Aorta (tissue), 5 donors: ENCODE results near the gene GP1BB. TPM values are rescaled to one million over a fixed set of nuclear protein-coding genes. Genes with fewer than 3 reads are reported as not detected.
A peak's percentile ranks its signal among the peaks of the same experiment; 100 is the strongest.

Source experiments
- ATAC-seq: fragments of 200-7000 bp; cut with Tn5 transposase; one replicate; pipeline ENCODE4 v1.9.1; 2022; ENCODE audit warnings: moderate library complexity; ENCODE audit not compliant: low FRiP score
- DNase-seq, 2 donors: peaks; one replicate each; pipeline ENCODE4 v3.0.0-alpha.2; 2020
- H3K27ac ChIP-seq, 2 donors: one replicate each; pipeline ENCODE4 v1.5.1; 2013; ENCODE audit warnings: low read length in 2 of 2, mild to moderate bottlenecking in 2 of 2, moderate library complexity in 2 of 2, control low read depth in 1 of 2, inconsistent platforms in 1 of 2, low read depth in 1 of 2
- H3K27me3 ChIP-seq, 2 donors: one replicate each; pipeline ENCODE4 v1.6.1; 2013; ENCODE audit warnings: control low read depth in 1 of 2, low read length in 1 of 2, mild to moderate bottlenecking in 1 of 2, moderate library complexity in 1 of 2; ENCODE audit not compliant: insufficient read depth in 2 of 2, control insufficient read depth in 1 of 2
- H3K36me3 ChIP-seq, 2 donors: one replicate each; pipeline ENCODE4 v1.6.1; 2013; ENCODE audit warnings: control low read depth in 1 of 2, low read length in 1 of 2, mild to moderate bottlenecking in 1 of 2; ENCODE audit not compliant: insufficient read depth in 2 of 2, control insufficient read depth in 1 of 2
- H3K4me1 ChIP-seq, 2 donors: one replicate each; pipeline ENCODE4 v1.6.1; 2013; ENCODE audit warnings: low read length in 2 of 2, control low read depth in 1 of 2, mild to moderate bottlenecking in 1 of 2, moderate library complexity in 1 of 2; ENCODE audit not compliant: insufficient read depth in 2 of 2, control insufficient read depth in 1 of 2
- H3K4me3 ChIP-seq, 2 donors: one replicate each; pipeline ENCODE4 v1.5.1; 2013; ENCODE audit warnings: low read length in 2 of 2, control low read depth in 1 of 2, mild to moderate bottlenecking in 1 of 2
- H3K9me3 ChIP-seq: one replicate; pipeline ENCODE4 v1.6.1; 2013; ENCODE audit warnings: mild to moderate bottlenecking, low read length; ENCODE audit not compliant: control insufficient read depth
- WGBS, 2 donors: extraction: QIAGEN DNeasy Blood & Tissue Kit; methylation state at CpG; one replicate each; pipeline ENCODE4 v1.1.7; 2013; 5-methylcytosine and 5-hydroxymethylcytosine counted together
- intact Hi-C, 2 donors: fragments of 100-400 bp; cut with DNase I; formaldehyde crosslinking; loops; one replicate each; pipeline versions ENCODE4 v1.14.2 to v1.15.0; 2022
- polyA plus RNA-seq, 2 donors: library from polyadenylated mRNA; stranded (reverse); fragments of 200-250 nt; gene quantifications; one replicate each; pipeline ENCODE4 v1.2.3, GENCODE V29; 2013
- total RNA-seq, 2 donors: library from RNA; stranded (reverse); fragmentation: NEBNext Ultra II Directional; extraction: Animal tissue kit (Norgen Biotek cat#: 25700); gene quantifications; one replicate each; pipeline ENCODE4 v1.2.1, GENCODE V29; 2021
- donor health status: healthy with polysubstance abuse.
- donor health status: Bipolar disorder and iron deficiency.
- donor health status: DM: no; HTN: no; CAD: no.
- donor health status: DM: no; HTN: no; CAD: no.
- donor health status: DM: yes; HTN: yes; CAD: no.

The GP1BB gene
- total and polyA plus RNA-seq, 4 donors, result 3.6 to 29.7 (median 8.1) TPM; not detected in 1

GRCh38 chr22:19716041-19716828 is 7.1 kb upstream of the GP1BB start:
- DNase-seq (no peak), ATAC-seq (no peak)
- WGBS, 2 donors, result 65 to 72% methylated on average over 11 of the region's 11 CpGs
- H3K4me3 ChIP-seq, result no peak overlapping the region
- H3K4me1 ChIP-seq, result no peaks in the 10 kb centered on the region
- H3K9me3 ChIP-seq, result no peaks in the 10 kb centered on the region
- no peaks in the 10 kb centered on the region for H3K27me3 ChIP-seq
- no peaks in the 10 kb centered on the region for H3K36me3 ChIP-seq
- intact Hi-C loops, result loop anchor here in 1 of 2 donors (2.0 to 10.0 kb wide), 2 partner anchors 37 to 241 kb away; partner anchors contain the start of genes CDC45 and UFD1
- no peak overlapping the region for H3K27ac ChIP-seq

GRCh38 chr22:19716829-19717105 is 6.6 kb upstream of the GP1BB start:
- Histone ChIP-seq H3K27ac (no peak overlapping the region), H3K4me1 (no peaks in the 10 kb centered on the region), H3K36me3 (no peaks in the 10 kb centered on the region), H3K27me3 (no peaks in the 10 kb centered on the region), H3K4me3 (no peak overlapping the region), H3K9me3 (no peaks in the 10 kb centered on the region)
- DNase-seq, result no peak
- no peak for ATAC-seq
- WGBS, 2 donors, result 85 to 91% methylated on average over 1 of the region's 1 CpG
- intact Hi-C loops, result loop anchor here in 1 of 2 donors (2.0 to 10.0 kb wide), 2 partner anchors 38 to 242 kb away; partner anchors contain the start of genes CDC45 and UFD1

GRCh38 chr22:19717181-19717580 is 6.2 kb upstream of the GP1BB start:
- ATAC-seq, result no peak
- H3K9me3 ChIP-seq, result no peaks in the 10 kb centered on the region
- no peak for DNase-seq
- no peak overlapping the region for H3K4me3 ChIP-seq
- no peaks in the 10 kb centered on the region for H3K4me1 ChIP-seq
- 82 to 87% methylated on average over 9 of the region's 9 CpGs for WGBS, 2 donors
- intact Hi-C loops, result loop anchor here in 1 of 2 donors (2.0 to 10.0 kb wide), 2 partner anchors 38 to 242 kb away; partner anchors contain the start of genes CDC45 and UFD1
- no peaks in the 10 kb centered on the region for H3K36me3 ChIP-seq
- no peak overlapping the region for H3K27ac ChIP-seq
- H3K27me3 ChIP-seq, result no peaks in the 10 kb centered on the region

GRCh38 chr22:19717691-19718455 is 5.5 kb upstream of the GP1BB start:
- no peaks in the 10 kb centered on the region for H3K4me1 ChIP-seq
- ATAC-seq (peak; percentile 89), DNase-seq (peak; percentile 85 to 95)

GRCh38 chr22:19718456-19719049 is 4.8 kb upstream of the GP1BB start:
- Histone ChIP-seq H3K27ac (peak overlapping the region in 1 of 2 donors; percentile 15), H3K36me3 (no peaks in the 10 kb centered on the region), H3K27me3 (no peaks in the 10 kb centered on the region), H3K9me3 (no peaks in the 10 kb centered on the region), H3K4me3 (peak overlapping the region; percentile 45 to 55), H3K4me1 (no peaks in the 10 kb centered on the region)
- DNase-seq (no peak), ATAC-seq (no peak)
- WGBS, 2 donors, result 0% methylated on average over 44 to 70 of the region's 70 CpGs
- intact Hi-C loops, result loop anchor here in 1 of 2 donors (10.0 kb wide), 1 partner anchor 244 kb away; the partner anchor contains the start of genes CDC45 and UFD1

More at GRCh38 chr22:19717691-19718455, 5.5 kb upstream of the GP1BB start:
- H3K9me3 ChIP-seq, result no peaks in the 10 kb centered on the region
- peak overlapping the region; percentile 45 to 55 for H3K4me3 ChIP-seq
- no peaks in the 10 kb centered on the region for H3K27me3 ChIP-seq
- 4% methylated on average over 85 to 96 of the region's 96 CpGs for WGBS, 2 donors
- H3K36me3 ChIP-seq, result no peaks in the 10 kb centered on the region
- intact Hi-C loops, result loop anchor here in 1 of 2 donors (2.0 to 10.0 kb wide), 2 partner anchors 39 to 243 kb away; partner anchors contain the start of genes CDC45 and UFD1
- H3K27ac ChIP-seq, result no peak overlapping the region

GRCh38 chr22:19719050-19719482 is 4.3 kb upstream of the GP1BB start:
- Histone ChIP-seq H3K4me1 (no peaks in the 10 kb centered on the region), H3K36me3 (no peaks in the 10 kb centered on the region), H3K27ac (no peak overlapping the region), H3K9me3 (no peaks in the 10 kb centered on the region), H3K4me3 (peak overlapping the region; percentile 45 to 55), H3K27me3 (no peaks in the 10 kb centered on the region)
- DNase-seq (peak in 1 of 2 donors; percentile 85), ATAC-seq (no peak)
- intact Hi-C loops, result loop anchor here in 1 of 2 donors (10.0 kb wide), 1 partner anchor 244 kb away; the partner anchor contains the start of genes CDC45 and UFD1
- 2% methylated on average over 27 to 31 of the region's 31 CpGs for WGBS, 2 donors

- Histone ChIP-seq H3K4me3 (peak overlapping the region in 1 of 2 donors; percentile 45), H3K27me3 (no peaks in the 10 kb centered on the region), H3K27ac (no peak overlapping the region), H3K36me3 (no peaks in the 10 kb centered on the region), H3K9me3 (no peaks in the 10 kb centered on the region), H3K4me1 (no peaks in the 10 kb centered on the region)
- ATAC-seq, result no peak
- WGBS, 2 donors, result 42 to 47% methylated on average over 12 of the region's 12 CpGs
- no peak for DNase-seq
- intact Hi-C loops, result loop anchor here in 1 of 2 donors (10.0 kb wide), 1 partner anchor 245 kb away; the partner anchor contains the start of genes CDC45 and UFD1
Measured at GRCh38 chr22:19719488-19720021, 3.8 kb upstream of the GP1BB start.

GRCh38 chr22:19720150-19720827 is 3.0 kb upstream of the GP1BB start:
- Histone ChIP-seq H3K27ac (no peak overlapping the region), H3K27me3 (no peaks in the 10 kb centered on the region), H3K9me3 (no peaks in the 10 kb centered on the region), H3K36me3 (no peaks in the 10 kb centered on the region), H3K4me1 (no peaks in the 10 kb centered on the region), H3K4me3 (no peak overlapping the region)
- intact Hi-C loops, result no loop called here
- DNase-seq, result no peak
- no peak for ATAC-seq
- 81 to 88% methylated on average over 26 of the region's 26 CpGs for WGBS, 2 donors
